Inferior parietal cortex (tissue), 1 donor: ENCODE results near the gene CYB561.

ENCODE experiments used
- DNase-seq: peaks from one replicate; pipeline ENCODE4 v3.0.0-alpha.2; 2016; ENCODE audit errors: extremely low spot score

Gene CYB561

DNA sequence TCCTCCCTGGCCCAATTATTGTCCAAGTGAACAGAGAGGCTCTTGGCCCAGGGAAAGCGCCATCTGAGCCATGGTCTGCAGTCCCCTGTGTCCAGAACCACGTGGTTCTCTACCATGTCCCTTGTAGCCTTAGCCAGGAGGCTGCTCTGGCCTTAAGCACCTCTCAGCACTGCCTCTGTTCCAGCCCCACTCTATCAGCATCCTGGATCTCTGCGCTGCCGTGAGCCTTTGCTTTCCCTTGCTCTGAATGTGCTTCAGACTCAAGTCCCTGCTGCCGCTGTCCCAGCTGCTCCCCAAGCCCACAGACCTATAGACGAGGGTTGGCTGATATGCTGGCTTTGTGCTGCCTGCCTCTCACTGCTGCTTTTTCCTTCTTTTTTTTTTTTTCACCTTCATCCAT, 33.9 kb downstream of the CYB561 start:
- DNase-seq = no peak

DNA sequence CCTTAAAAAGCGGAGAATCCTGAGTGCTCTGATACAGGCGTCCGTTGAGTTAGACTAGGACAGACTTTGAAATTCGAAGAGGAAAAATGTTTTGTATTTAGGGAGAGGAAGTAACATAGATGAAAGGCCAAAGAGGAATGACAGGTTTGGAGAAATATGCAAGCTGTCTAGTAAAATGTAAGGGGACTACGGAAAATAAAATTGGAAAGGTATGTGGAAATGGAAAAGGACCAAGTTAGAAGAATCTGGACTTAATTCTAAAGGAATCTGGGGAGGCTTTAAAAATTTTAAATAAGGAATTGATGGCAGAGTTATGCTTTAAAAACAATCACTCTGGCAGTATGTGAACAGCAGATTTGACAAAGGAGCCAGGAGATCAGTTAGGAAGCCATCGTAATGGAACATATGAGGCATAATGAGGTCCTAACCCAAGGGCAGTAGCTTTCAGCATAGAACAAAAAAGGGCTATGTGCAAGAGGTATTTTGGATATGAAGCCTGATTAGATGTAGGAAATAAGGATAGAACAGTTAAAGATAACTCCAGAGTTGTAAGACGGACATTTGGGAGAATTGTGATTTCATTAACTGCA, 38.3 kb downstream of the CYB561 start:
- DNase-seq = no peak

DNA sequence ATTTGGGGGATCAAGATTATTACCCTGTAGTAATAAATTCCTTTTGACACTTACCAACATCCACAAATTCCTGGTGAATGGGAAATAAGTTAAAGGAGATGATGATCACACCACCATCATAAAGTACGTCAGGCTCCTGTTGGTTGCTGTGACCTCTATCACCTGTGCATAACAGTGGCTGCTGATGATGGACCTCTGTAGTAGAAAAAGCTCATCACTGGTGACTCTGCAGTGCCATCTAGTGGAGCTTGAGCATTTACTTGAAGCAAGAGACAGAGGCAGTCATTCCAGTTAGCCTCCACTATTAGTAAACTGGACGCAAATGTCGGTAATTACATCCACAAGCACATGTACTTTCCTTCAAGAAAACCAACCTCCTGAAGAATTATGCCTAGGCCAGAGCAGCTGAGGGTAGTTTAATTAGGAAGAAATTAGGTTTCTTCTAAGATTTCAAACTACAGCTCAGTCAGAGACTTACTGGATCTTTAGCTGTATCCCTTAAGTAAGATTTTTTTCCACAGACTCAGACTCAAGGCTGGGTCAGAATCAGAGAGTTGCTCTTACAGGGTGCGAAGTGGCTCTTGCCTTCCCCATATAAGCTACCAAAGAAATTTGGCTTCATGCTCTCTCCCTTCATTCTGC, 39.3 kb downstream of the CYB561 start:
- peak; percentile 94 for DNase-seq

DNA sequence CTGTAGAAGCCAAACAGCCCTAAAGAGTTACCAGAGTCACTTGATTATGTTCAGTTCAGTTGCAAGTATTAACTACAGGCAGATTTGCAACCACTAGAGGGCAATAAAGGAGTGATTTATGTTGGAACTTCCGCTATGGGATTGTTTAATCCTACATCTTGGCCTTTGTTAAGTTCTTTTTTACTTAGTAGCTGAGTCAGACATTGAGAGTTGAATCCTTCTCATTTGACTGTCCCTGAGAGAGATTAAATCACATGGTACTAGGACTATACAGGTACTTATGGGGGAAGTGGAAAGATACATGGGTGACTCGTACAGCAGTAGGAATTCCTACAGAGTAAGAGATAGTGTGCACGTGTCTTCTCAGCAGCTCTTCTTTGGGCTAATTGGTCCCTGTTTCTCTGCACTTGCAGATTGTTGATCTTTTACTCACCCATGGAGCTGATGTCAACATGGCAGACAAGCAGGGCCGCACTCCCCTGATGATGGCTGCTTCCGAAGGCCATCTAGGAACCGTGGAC, 40.3 kb downstream of the CYB561 start:
- peak; percentile 79 for DNase-seq

DNA sequence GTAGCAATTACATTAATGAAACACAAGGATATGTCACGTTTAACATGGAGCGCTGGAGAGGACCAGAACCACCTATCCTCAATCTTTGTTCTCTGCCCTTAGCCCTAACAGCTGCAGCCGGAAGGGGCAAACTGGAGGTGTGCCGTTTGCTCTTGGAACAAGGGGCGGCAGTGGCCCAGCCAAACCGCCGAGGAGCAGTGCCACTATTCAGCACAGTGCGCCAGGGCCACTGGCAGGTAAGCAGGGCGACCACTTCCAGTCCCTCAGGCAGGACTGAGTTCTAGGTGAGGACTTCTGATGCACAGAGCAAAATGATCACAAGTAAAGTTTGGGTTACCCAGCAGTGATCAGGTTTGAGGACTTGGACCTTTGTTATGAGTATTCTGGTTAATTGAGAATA, 41.1 kb downstream of the CYB561 start:
- no peak for DNase-seq

DNA sequence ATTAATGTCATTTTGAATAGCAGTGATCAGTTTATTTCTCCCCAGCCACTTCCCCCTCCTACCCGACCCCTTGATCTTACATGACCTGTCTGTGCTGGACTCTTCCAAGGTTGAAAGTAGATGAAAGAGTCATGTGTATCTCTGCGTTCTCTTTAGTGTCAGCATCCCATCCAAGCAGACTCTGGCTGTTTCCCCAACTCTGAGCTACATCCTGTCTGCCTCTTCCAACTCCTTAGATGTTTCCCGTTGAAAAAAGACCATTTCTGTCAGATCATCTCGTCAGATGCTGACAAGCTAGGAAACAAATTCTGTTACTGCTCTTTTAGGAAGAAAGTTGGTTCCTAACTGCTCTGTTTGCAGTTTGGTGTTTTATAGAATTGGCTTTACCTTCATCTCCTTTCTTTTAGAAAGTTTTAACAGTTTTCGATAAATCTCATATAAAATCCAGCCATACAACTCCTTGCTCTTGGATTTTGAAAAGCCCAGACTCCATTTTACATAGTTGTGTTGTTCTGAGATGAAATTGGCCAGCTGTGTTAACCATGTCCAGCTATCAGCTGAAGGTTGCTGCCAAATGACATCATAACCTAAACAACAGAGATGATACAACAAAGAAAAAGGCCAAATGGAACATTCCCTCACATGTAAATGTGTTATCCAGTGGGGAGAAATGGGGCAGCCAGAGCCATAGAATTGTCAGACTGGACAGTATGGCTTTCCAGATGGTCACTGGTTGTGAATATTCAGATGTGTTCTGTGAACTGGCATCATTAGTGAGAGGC, 43.5 kb downstream of the CYB561 start:
- no peak for DNase-seq

DNA sequence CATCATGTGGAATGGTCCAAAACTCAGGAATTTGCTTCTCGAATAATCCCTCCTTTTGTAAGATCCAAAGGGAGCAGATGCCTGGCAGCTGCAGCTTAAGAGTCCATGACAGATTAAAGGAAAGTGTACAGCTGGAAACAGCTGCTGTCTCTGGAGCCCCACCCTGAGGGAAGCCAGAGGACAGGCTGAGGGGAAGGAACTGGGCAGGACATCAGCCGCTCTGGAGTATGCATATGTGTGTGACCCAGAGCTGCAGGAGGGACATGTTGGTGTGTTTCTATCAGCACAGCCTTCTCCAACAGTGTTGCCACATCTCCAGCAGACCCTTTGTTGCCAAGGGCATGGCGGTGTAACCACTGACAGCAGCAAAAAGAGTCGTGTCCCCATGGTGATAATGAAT, 46.2 kb downstream of the CYB561 start:
- no peak for DNase-seq

DNA sequence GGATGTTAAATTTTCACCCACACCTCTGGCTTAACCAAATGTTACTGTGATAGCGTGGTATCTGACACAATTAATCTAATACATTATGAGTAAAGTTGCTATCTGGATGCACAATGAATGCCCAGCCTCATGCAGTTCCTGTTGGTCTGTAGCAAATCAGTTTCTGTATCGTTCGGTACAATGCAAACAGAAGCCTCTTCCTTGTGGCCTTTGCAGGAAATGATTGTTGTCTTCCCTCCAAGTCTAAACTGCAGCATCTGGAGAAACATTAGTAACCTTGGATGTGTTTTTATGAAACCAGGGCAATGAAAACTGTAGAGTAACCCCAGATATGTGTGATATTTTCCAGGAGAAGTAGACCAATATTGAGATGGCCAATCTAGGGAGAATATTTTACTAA, 46.8 kb downstream of the CYB561 start:
- DNase-seq = no peak

DNA sequence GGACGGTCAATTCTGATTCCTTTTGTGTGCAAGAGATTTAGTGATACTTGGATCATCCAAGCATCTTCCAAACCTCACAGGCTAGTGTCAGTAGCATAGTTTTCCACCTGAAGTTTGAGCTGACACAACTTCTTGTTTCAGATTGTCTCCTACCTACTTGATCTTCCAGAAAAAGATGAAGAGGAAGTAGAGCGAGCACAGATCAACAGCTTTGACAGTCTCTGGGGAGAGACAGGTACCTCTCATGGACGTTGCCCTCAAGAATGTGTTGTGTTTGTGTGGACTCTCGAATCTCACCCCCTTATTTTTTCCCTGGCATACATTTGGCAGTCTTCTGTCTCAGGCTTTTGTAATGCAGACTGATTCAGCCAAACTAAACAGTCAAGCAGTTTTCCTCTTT, 47.4 kb downstream of the CYB561 start:
- no peak for DNase-seq

DNA sequence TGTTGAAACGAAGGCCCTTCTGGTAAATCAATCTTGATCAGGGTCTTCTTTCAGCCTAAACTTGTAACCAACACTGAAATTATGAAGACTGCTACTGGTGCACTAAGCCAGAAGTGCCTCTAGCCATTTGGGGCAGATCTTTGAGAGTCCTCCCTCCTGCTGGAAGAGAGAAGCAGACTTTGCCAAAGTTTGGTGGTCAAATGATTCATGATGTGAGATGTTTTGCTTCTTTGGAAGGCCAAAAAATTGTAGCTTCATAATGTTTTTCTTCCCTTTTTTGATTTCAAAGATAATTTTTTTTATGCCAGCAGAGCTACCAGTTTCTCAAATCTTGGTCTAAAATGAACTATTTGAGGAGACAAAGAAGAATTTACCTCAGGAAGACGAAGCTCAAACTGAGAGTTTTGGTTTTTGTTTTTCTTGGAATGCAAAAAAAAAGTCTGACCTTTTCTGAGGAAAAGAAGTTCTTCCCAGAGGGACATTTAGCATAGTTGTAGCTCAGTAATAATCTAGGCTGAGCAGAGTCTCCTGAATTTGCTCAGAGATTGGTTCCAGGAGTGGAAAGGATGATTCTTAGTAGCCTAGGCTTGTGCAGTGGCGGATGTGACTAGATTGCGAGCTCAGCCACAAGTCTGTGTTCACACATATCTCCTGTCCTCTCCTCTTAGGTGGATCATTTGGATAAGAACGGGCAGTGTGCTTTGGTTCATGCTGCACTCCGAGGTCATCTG, 50.9 kb downstream of the CYB561 start:
- no peak for DNase-seq

DNA sequence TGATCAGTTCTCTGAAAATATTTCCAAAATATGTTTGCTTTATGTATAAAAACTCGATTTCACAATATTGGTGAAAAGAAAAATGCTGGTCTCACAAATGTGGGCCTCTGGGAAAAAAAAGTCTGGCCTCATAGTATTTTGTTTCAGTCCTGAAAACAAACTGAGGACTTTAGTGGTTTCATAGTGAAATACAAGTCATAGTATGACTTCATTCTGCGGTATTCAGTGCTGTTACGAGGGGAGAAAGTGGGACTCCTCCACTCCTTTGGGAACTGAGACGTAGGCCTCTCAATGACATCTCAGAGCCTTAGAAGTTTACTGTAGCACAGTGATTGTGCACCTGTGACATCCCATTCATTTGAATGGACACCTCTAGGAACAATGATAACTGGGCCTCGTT, 56.0 kb downstream of the CYB561 start:
- no peak for DNase-seq

DNA sequence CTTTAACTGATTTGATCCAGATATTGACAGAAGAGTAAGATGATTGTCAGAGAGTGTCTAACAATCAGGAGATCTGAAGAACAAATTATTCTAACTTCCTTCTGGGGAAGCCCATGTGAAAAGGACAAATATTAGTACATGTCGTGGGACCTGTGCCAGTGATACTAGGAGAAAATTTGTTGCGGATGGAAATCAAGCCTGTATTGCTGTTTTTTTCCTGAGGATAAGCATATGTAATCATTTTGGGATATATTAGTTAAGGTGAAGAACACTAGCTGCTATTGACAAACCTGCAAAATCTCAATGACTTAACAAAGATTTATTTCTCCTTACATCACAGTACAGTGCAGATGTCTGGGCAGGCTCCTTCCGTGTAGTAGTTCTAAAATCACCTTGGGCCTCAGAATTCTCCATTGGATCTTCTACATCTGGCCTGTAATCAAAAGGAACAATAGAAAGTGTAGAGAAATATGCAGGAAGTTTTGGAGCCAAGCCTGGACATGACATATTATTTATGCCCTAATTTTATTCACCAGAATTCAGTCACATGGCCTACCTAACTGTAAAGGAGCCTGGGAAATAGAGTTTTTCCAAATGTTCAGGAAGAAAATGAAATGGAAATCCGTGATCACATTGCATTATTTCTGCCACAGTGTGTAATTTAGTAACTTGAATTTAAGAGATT, 58.3 kb downstream of the CYB561 start:
- DNase-seq = no peak

DNA sequence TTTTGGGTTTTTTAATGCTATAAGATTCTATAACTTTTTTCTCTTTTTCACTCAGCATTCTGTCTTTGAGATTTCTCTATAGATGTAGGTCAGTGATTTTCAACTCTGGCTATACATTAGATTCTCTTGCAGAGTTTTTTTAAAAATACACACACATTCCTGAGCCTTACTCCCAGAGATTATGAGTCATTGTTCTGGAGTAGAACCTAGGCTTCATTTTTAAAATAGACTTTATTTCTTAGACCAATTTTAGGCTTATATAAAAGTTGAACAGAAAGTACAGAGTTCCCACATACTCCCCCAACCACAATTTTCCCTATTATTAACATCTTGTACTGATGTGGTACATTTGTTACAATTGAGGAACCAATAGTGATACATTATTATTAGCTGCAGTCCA, 63.3 kb downstream of the CYB561 start:
- no peak for DNase-seq
